HepG2 (cell line): ENCODE measurements around the gene CA9.

Source experiments
- ADNP ChIP-seq: sonication (generic); formaldehyde crosslinking; IDR thresholded peaks from 2 replicates; pipeline ENCODE4 v1.4.0; 2020; ENCODE audit warnings: missing genetic modification reagents
- ATF4 ChIP-seq, 2 experiments: fragments of 450-650 bp in 1 of 2; sonication (generic) in 1 of 2; formaldehyde crosslinking; IDR thresholded peaks; 2 replicates each; pipeline versions ENCODE4 v1.5.0 to v1.8.0; 2020 to 2022; ENCODE audit warnings: mild to moderate bottlenecking in 1 of 2, missing genetic modification reagents in 1 of 2
- EP300 ChIP-seq, 3 experiments: sonication (generic) in 1 of 3; formaldehyde crosslinking in 1 of 3; IDR thresholded peaks; 2 replicates each; pipeline versions ENCODE4 v1.5.1 to v1.6.1; 2011 to 2020; ENCODE audit warnings: low read depth in 2 of 3, low read length in 2 of 3, borderline replicate concordance in 1 of 3, improper control_type of control experiment in 1 of 3, mild to moderate bottlenecking in 1 of 3, missing genetic modification reagents in 1 of 3, moderate library complexity in 1 of 3
- FOXJ3 ChIP-seq: sonication (generic); formaldehyde crosslinking; IDR thresholded peaks from 2 replicates; pipeline ENCODE4 v1.4.0; 2020; ENCODE audit warnings: missing genetic modification reagents, mild to moderate bottlenecking, borderline replicate concordance
- HMG20A ChIP-seq: IDR thresholded peaks from 2 replicates; pipeline ENCODE4 v1.6.1; 2016; ENCODE audit warnings: borderline replicate concordance
- MXD3 ChIP-seq: IDR thresholded peaks from 2 replicates; pipeline ENCODE4 v1.6.1; 2016; ENCODE audit warnings: mild to moderate bottlenecking, missing biosample characterization, missing genetic modification reagents
- MYPOP ChIP-seq: sonication (generic); formaldehyde crosslinking; IDR thresholded peaks from 2 replicates; pipeline ENCODE4 v1.8.1; 2023; ENCODE audit warnings: mild to moderate bottlenecking, moderate library complexity, missing genetic modification reagents
- POLR2AphosphoS5 ChIP-seq: IDR thresholded peaks from 2 replicates; pipeline ENCODE4 v1.6.1; 2012; ENCODE audit warnings: low read depth, low read length
- PRDM10 ChIP-seq: sonication (generic); formaldehyde crosslinking; IDR thresholded peaks from 2 replicates; pipeline ENCODE4 v1.4.0; 2020; ENCODE audit warnings: low read depth, missing genetic modification reagents
- SP1 ChIP-seq, 2 experiments: fragments of 450-650 bp in 1 of 2; sonication (generic) in 1 of 2; formaldehyde crosslinking in 1 of 2; IDR thresholded peaks; 2 replicates each; pipeline versions ENCODE4 v1.4.0 to v1.6.1; 2016 to 2020; ENCODE audit warnings: missing genetic modification reagents in 1 of 2
- ZSCAN22 ChIP-seq: sonication (generic); formaldehyde crosslinking; IDR thresholded peaks from 2 replicates; pipeline ENCODE4 v1.4.0; 2020; ENCODE audit warnings: mild to moderate bottlenecking, missing genetic modification reagents
- ZZZ3 ChIP-seq: sonication (generic); formaldehyde crosslinking; IDR thresholded peaks from 2 replicates; pipeline ENCODE4 v1.4.0; 2020; ENCODE audit warnings: missing genetic modification reagents, mild to moderate bottlenecking, borderline replicate concordance
- TF ChIP-seq, protein P1 (sequence below): sonication (generic); formaldehyde crosslinking; IDR thresholded peaks from 2 replicates; pipeline ENCODE4 v1.5.0; 2020; ENCODE audit warnings: mild to moderate bottlenecking, missing genetic modification reagents, moderate library complexity

- TF ChIP-seq SP1 (IDR thresholded peaks at IDR 0.05) (no peak), SP1 (CRISPR knock-in tag; IDR thresholded peaks at IDR 0.05) (no peak), POLR2AphosphoS5 (no peak), ZSCAN22 (CRISPR knock-in tag) (no peak), HMG20A (CRISPR knock-in tag) (no peak), FOXJ3 (no peak), PRDM10 (CRISPR knock-in tag) (no peak), MYPOP (no peak), ZZZ3 (CRISPR knock-in tag) (no peak), MXD3 (CRISPR knock-in tag) (no peak), ADNP (CRISPR knock-in tag) (no peak), ATF4 (CRISPR knock-in tag; IDR thresholded peaks at IDR 0.05) (no peak), EP300 (IDR thresholded peaks at IDR 0.05; ENCODE audit: low read depth in 2 of 2, low read length in 2 of 2) (no peak), EP300 (CRISPR knock-in tag; IDR thresholded peaks at IDR 0.05; ENCODE audit: borderline replicate concordance) (no peak)
- TF ChIP-seq, protein P1, sequence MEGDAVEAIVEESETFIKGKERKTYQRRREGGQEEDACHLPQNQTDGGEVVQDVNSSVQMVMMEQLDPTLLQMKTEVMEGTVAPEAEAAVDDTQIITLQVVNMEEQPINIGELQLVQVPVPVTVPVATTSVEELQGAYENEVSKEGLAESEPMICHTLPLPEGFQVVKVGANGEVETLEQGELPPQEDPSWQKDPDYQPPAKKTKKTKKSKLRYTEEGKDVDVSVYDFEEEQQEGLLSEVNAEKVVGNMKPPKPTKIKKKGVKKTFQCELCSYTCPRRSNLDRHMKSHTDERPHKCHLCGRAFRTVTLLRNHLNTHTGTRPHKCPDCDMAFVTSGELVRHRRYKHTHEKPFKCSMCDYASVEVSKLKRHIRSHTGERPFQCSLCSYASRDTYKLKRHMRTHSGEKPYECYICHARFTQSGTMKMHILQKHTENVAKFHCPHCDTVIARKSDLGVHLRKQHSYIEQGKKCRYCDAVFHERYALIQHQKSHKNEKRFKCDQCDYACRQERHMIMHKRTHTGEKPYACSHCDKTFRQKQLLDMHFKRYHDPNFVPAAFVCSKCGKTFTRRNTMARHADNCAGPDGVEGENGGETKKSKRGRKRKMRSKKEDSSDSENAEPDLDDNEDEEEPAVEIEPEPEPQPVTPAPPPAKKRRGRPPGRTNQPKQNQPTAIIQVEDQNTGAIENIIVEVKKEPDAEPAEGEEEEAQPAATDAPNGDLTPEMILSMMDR (CRISPR knock-in tag): no peak
Measured at GRCh38 chr9:35627575-35627974, 46.2 kb upstream of the CA9 start.
